Right lobe of liver (tissue), 6 donors: Measurements from ENCODE around the gene LRG1. TPM values are rescaled to one million over a fixed set of nuclear protein-coding genes. Genes with fewer than 3 reads are reported as not detected.

Experiments used
- ATAC-seq, 4 donors: fragments of 200-7000 bp; cut with Tn5 transposase; one replicate each; pipeline ENCODE4 v1.9.1; 2020; ENCODE audit warnings: mild to moderate bottlenecking in 4 of 4, moderate library complexity in 4 of 4
- DNase-seq, 3 donors: peaks; one replicate each; pipeline ENCODE4 v3.0.0-alpha.2; 2020
- H3K27ac ChIP-seq, 3 donors: fragments of 200-600 bp; one replicate each; pipeline ENCODE4 v1.8.0; 2022
- H3K27me3 ChIP-seq, 2 donors: fragments of 200-600 bp; one replicate each; pipeline ENCODE4 v1.8.0; 2022
- H3K36me3 ChIP-seq, 4 donors: fragments of 200-600 bp; sonication (generic) in 1 of 4; one replicate each; pipeline versions ENCODE4 v1.5.1 to v1.8.0; 2017 to 2022; ENCODE audit warnings: control low read depth in 1 of 4
- H3K4me1 ChIP-seq, 4 donors: fragments of 200-600 bp; sonication (generic) in 1 of 4; one replicate each; pipeline versions ENCODE4 v1.5.1 to v1.8.0; 2017 to 2022; ENCODE audit warnings: control low read depth in 1 of 4
- H3K4me3 ChIP-seq, 3 donors: fragments of 200-600 bp; one replicate each; pipeline ENCODE4 v1.8.0; 2022
- H3K9me3 ChIP-seq, 4 donors: fragments of 200-600 bp; sonication (generic) in 1 of 4; one replicate each; pipeline versions ENCODE4 v1.5.1 to v1.8.0; 2017 to 2022; ENCODE audit warnings: control low read depth in 1 of 4
- CTCF ChIP-seq, 4 donors: fragments of 200-600 bp in 3 of 4; fragments of 450-650 bp in 1 of 4; IDR thresholded peaks; one replicate each; pipeline versions ENCODE4 v1.5.1 to v1.8.0; 2016 to 2022; ENCODE audit warnings: antibody characterized with exemption in 4 of 4, mild to moderate bottlenecking in 2 of 4
- POLR2A ChIP-seq: fragments of 450-650 bp; IDR thresholded peaks from one replicate; pipeline ENCODE4 v1.6.1; 2017; ENCODE audit warnings: antibody characterized with exemption, mild to moderate bottlenecking
- WGBS: methylation state at CpG from one replicate; pipeline ENCODE4 v1.1.6; 2018; ENCODE audit warnings: low coverage, low lambda C conversion rate; ENCODE audit not compliant: insufficient coverage; ENCODE audit errors: missing lambda C conversion rate; 5-methylcytosine and 5-hydroxymethylcytosine counted together
- intact Hi-C, 2 donors: fragments of 100-400 bp; cut with DNase I; formaldehyde crosslinking; loops; one replicate each; pipeline versions ENCODE4 v1.11.2 to v1.14.1; 2022
- total RNA-seq, 6 experiments: library from RNA; depleted of rRNA in 2 of 6; stranded (reverse); fragments of >200 nt in 2 of 6; fragmentation: NEBNext Ultra II Directional in 3 of 6; extraction: Animal tissue kit (Norgen Biotek cat#: 25700) in 3 of 6; gene quantifications; one replicate each; pipeline versions ENCODE4 v1.1.0 to v1.2.4, GENCODE V29; 2016 to 2023
- donor health status: DM: no; HTN: yes; CAD: no.
- donor health status: DM: no; HTN: no; CAD: no.
- donor health status: DM: no; HTN: no; CAD: no.
- donor health status: DM: no; HTN: yes; CAD: no.
- donor health status: DM: no; HTN: yes; CAD: no.

The LRG1 gene
- total RNA-seq, 6 experiments from 2014 or later = 331 to 1,334 (median 524) TPM

- H3K27ac ChIP-seq = peak overlapping the region in 2 of 3 donors; percentile 66
- no peaks in the 10 kb centered on the region for H3K27me3 ChIP-seq
- no peaks in the 10 kb centered on the region for H3K9me3 ChIP-seq
- DNase-seq = no peak
- no peak overlapping the region for H3K4me3 ChIP-seq
- WGBS = 27% methylated on average over 12 of the region's 12 CpGs
- peak in 1 of 4 donors; percentile 17 for ATAC-seq
- intact Hi-C loops = no loop called here
- H3K36me3 ChIP-seq = peaks cover 0 to 3% (median 1%) of the 10 kb centered on the region in 4 donors
- H3K4me1 ChIP-seq = peaks cover 0 to 32% (median 5%) of the 10 kb centered on the region in 4 donors
- TF ChIP-seq CTCF (IDR thresholded peaks at IDR 0.05) (no peak), POLR2A (no peak)
Observed at GRCh38 chr19:4541114-4541805, 1.4 kb upstream of the LRG1 start.

GRCh38 chr19:4539169-4539692, 605 bp downstream of the LRG1 start:
- no peaks in the 10 kb centered on the region for H3K27me3 ChIP-seq
- peaks cover 0 to 39% (median 5%) of the 10 kb centered on the region in 4 donors for H3K4me1 ChIP-seq
- H3K27ac ChIP-seq = peak overlapping the region; percentile 62 to 81 (median 79)
- ATAC-seq (no peak), DNase-seq (no peak)
- intact Hi-C loops = no loop called here
- H3K9me3 ChIP-seq = no peaks in the 10 kb centered on the region
- no peak for TF ChIP-seq POLR2A
- no peak for TF ChIP-seq CTCF (IDR thresholded peaks at IDR 0.05)
- H3K4me3 ChIP-seq = peak overlapping the region; percentile 67 to 81 (median 70)
- H3K36me3 ChIP-seq = peaks cover 0 to 3% (median 1%) of the 10 kb centered on the region in 4 donors
- 13% methylated on average over 3 of the region's 3 CpGs for WGBS

- peaks cover 0 to 46% (median 5%) of the 10 kb centered on the region in 4 donors for H3K4me1 ChIP-seq
- no peaks in the 10 kb centered on the region for H3K9me3 ChIP-seq
- no peak for ATAC-seq
- no peaks in the 10 kb centered on the region for H3K27me3 ChIP-seq
- TF ChIP-seq POLR2A = no peak
- no peak for TF ChIP-seq CTCF (IDR thresholded peaks at IDR 0.05)
- H3K36me3 ChIP-seq = peaks cover 0 to 3% (median 1%) of the 10 kb centered on the region in 4 donors
- DNase-seq = no peak
- intact Hi-C loops = no loop called here
- 27% methylated on average over 6 of the region's 13 CpGs for WGBS
- peak overlapping the region; percentile 67 to 81 (median 70) for H3K4me3 ChIP-seq
- peak overlapping the region in 2 of 3 donors; percentile 79 to 81 for H3K27ac ChIP-seq
Observed at GRCh38 chr19:4538601-4538954, 1.3 kb downstream of the LRG1 start.

- peaks cover 0 to 3% (median 1%) of the 10 kb centered on the region in 4 donors for H3K36me3 ChIP-seq
- peak in 1 of 3 donors; percentile 78 for DNase-seq
- 32% methylated on average over 7 of the region's 27 CpGs for WGBS
- TF ChIP-seq CTCF (IDR thresholded peaks at IDR 0.05) (no peak), POLR2A (peak; percentile 19)
- H3K4me3 ChIP-seq = peak overlapping the region; percentile 67 to 81 (median 70)
- peaks cover 0 to 46% (median 5%) of the 10 kb centered on the region in 4 donors for H3K4me1 ChIP-seq
- ATAC-seq = peak in 1 of 4 donors; percentile 6
- H3K27ac ChIP-seq = peak overlapping the region; percentile 24 to 81 (median 79)
- no peaks in the 10 kb centered on the region for H3K27me3 ChIP-seq
- no peaks in the 10 kb centered on the region for H3K9me3 ChIP-seq
- intact Hi-C loops = no loop called here
Observed at GRCh38 chr19:4537953-4538600, 1.8 kb downstream of the LRG1 start.
